ENCODE data around the gene TRDMT1. TPM values are rescaled to one million over a fixed set of nuclear protein-coding genes. Genes with fewer than 3 reads are reported as not detected.
A peak's percentile ranks its signal among the peaks of the same experiment; 100 is the strongest.

Gene TRDMT1
- total RNA-seq, 1 donor from 2014 or later = 35.6 TPM

- no peaks in the 10 kb centered on the region for H3K27me3 Mint-ChIP-seq (ENCODE audit: insufficient read depth, low read depth)
- no peaks in the 10 kb centered on the region for H3K9me3 Mint-ChIP-seq
- Histone ChIP-seq H3K9me3 (ENCODE audit: low read depth) (no peaks in the 10 kb centered on the region), H3K4me2 (no peak overlapping the region), H3K27me3 (no peaks in the 10 kb centered on the region), H3F3A (ENCODE audit: low read depth) (peaks cover 4% of the 10 kb centered on the region), H2AFZ (replicated peaks) (peak overlapping the region; percentile 7), H3K27ac (no peak overlapping the region), H3K36me3 (no peaks in the 10 kb centered on the region), H4K20me1 (ENCODE audit: low read depth) (no peaks in the 10 kb centered on the region), H3K4me1 (peaks cover 7% of the 10 kb centered on the region), H3K79me2 (ENCODE audit: low read depth) (no peaks in the 10 kb centered on the region), H3K9ac (no peak overlapping the region), H3K4me3 (no peak overlapping the region)
- DNase-seq (ENCODE audit: low spot score) = no peak
- H3K36me3 Mint-ChIP-seq = no peaks in the 10 kb centered on the region
- peak overlapping the region; percentile 28 for H3K27ac Mint-ChIP-seq
- no peak overlapping the region for H3K4me3 Mint-ChIP-seq
- H3K4me1 Mint-ChIP-seq = peaks cover 33% of the 10 kb centered on the region
- TF ChIP-seq CTCF (IDR thresholded peaks at IDR 0.05) (no peak), EZH2 (IDR thresholded peaks at IDR 0.05) (no peak), EZH2phosphoT487 (IDR thresholded peaks at IDR 0.05) (no peak)
Observed at GRCh38 chr10:17216217-17216900, 14.9 kb upstream of the TRDMT1 start.

GRCh38 chr10:17215782-17216122 is 14.3 kb upstream of the TRDMT1 start:
- Mint-ChIP-seq H3K27ac (no peak overlapping the region), H3K4me1 (peaks cover 29% of the 10 kb centered on the region), H3K27me3 (ENCODE audit: insufficient read depth, low read depth) (no peaks in the 10 kb centered on the region), H3K36me3 (no peaks in the 10 kb centered on the region), H3K9me3 (no peaks in the 10 kb centered on the region), H3K4me3 (no peak overlapping the region)
- Histone ChIP-seq H3K9me3 (ENCODE audit: low read depth) (no peaks in the 10 kb centered on the region), H3F3A (ENCODE audit: low read depth) (peaks cover 4% of the 10 kb centered on the region), H3K27ac (no peak overlapping the region), H3K27me3 (no peaks in the 10 kb centered on the region), H3K9ac (no peak overlapping the region), H3K4me2 (no peak overlapping the region), H3K79me2 (ENCODE audit: low read depth) (no peaks in the 10 kb centered on the region), H3K4me3 (no peak overlapping the region), H3K4me1 (peaks cover 7% of the 10 kb centered on the region), H2AFZ (replicated peaks) (no peak overlapping the region), H3K36me3 (no peaks in the 10 kb centered on the region), H4K20me1 (ENCODE audit: low read depth) (no peaks in the 10 kb centered on the region)
- no peak for TF ChIP-seq EZH2 (IDR thresholded peaks at IDR 0.05)
- TF ChIP-seq CTCF (IDR thresholded peaks at IDR 0.05) = no peak
- no peak for DNase-seq (ENCODE audit: low spot score)

- H3K27ac Mint-ChIP-seq = peak overlapping the region; percentile 48
- Histone ChIP-seq H3K4me1 (peaks cover 9% of the 10 kb centered on the region), H3K27ac (no peak overlapping the region), H2AFZ (replicated peaks) (no peak overlapping the region), H3K9ac (no peak overlapping the region), H3K4me3 (no peak overlapping the region), H3F3A (ENCODE audit: low read depth) (peaks cover 4% of the 10 kb centered on the region), H3K79me2 (ENCODE audit: low read depth) (no peaks in the 10 kb centered on the region), H3K9me3 (ENCODE audit: low read depth) (no peaks in the 10 kb centered on the region), H3K4me2 (no peak overlapping the region), H3K27me3 (no peaks in the 10 kb centered on the region), H4K20me1 (ENCODE audit: low read depth) (no peaks in the 10 kb centered on the region), H3K36me3 (no peaks in the 10 kb centered on the region)
- no peak for TF ChIP-seq CTCF (IDR thresholded peaks at IDR 0.05)
- TF ChIP-seq EZH2 (IDR thresholded peaks at IDR 0.05) = no peak
- no peak for TF ChIP-seq EZH2phosphoT487 (IDR thresholded peaks at IDR 0.05)
- H3K27me3 Mint-ChIP-seq (ENCODE audit: insufficient read depth, low read depth) = no peaks in the 10 kb centered on the region
- H3K4me1 Mint-ChIP-seq = peaks cover 32% of the 10 kb centered on the region
- H3K4me3 Mint-ChIP-seq = no peak overlapping the region
- no peak for DNase-seq (ENCODE audit: low spot score)
- H3K36me3 Mint-ChIP-seq = no peaks in the 10 kb centered on the region
- no peaks in the 10 kb centered on the region for H3K9me3 Mint-ChIP-seq
Observed at GRCh38 chr10:17214971-17215781, 13.7 kb upstream of the TRDMT1 start.

All from neural progenitor cell (in vitro differentiated cells).